ENCODE measurements around the gene TUT1. TPM values are rescaled to one million over a fixed set of nuclear protein-coding genes. Genes with fewer than 3 reads are reported as not detected.
A peak's percentile ranks its signal among the peaks of the same experiment; 100 is the strongest.

Gene TUT1
- total and polyA plus RNA-seq, 2 experiments from 2014 or later = 6.1 to 12.1 TPM

GRCh38 chr11:62545437-62546243, 45.7 kb downstream of the TUT1 start:
- peaks cover 23% of the 10 kb centered on the region for H3F3A ChIP-seq (ENCODE audit: insufficient read depth)
- H4K20me1 ChIP-seq (ENCODE audit: insufficient read depth) = peaks cover 12% of the 10 kb centered on the region; the same call in 1 of the 2 replicates
- DNase-seq = peak; percentile 91
- peak overlapping the region; percentile 96 for H3K4me3 ChIP-seq
- H3K4me2 ChIP-seq (ENCODE audit: unreplicated experiment) = peak overlapping the region; percentile 86
- H3K9ac ChIP-seq = peak overlapping the region; percentile 92
- WGBS, 2 experiments (ENCODE audit: low coverage in 1 of 2, low lambda C conversion rate in 2 of 2, missing lambda C conversion rate in 2 of 2) = 0 to 2% methylated on average over 23 to 56 of the region's 59 CpGs
- H2AFZ ChIP-seq = peak overlapping the region; percentile 44
- peaks cover 90% of the 10 kb centered on the region for H3K79me2 ChIP-seq (ENCODE audit: insufficient read depth)
- in situ Hi-C loops (cut with MboI) = no loop called here
- H3K4me1 ChIP-seq (ENCODE audit: insufficient read depth) = peaks cover 25% of the 10 kb centered on the region
- H3K27me3 ChIP-seq (replicated peaks; ENCODE audit: insufficient read depth) = no peaks in the 10 kb centered on the region
- H3K27ac ChIP-seq = peak overlapping the region; percentile 81
- H3K9me2 ChIP-seq (ENCODE audit: insufficient read depth) = no peaks in the 10 kb centered on the region
- H3K9me3 ChIP-seq (ENCODE audit: low read depth) = no peaks in the 10 kb centered on the region
- TF ChIP-seq EZH2phosphoT487 (IDR thresholded peaks at IDR 0.05; ENCODE audit: insufficient read depth, low read depth) (no peak), EZH2 (IDR thresholded peaks at IDR 0.05; ENCODE audit: insufficient read depth, poor library complexity, severe bottlenecking) (no peak)
- no peaks in the 10 kb centered on the region for H3K36me3 ChIP-seq (ENCODE audit: low read depth)

- peaks cover 93% of the 10 kb centered on the region for H3K79me2 ChIP-seq (ENCODE audit: insufficient read depth)
- H3K36me3 ChIP-seq (ENCODE audit: low read depth) = no peaks in the 10 kb centered on the region
- H4K20me1 ChIP-seq (ENCODE audit: insufficient read depth) = peaks cover 15% of the 10 kb centered on the region; the same call in 1 of the 2 replicates
- H3K4me2 ChIP-seq (ENCODE audit: unreplicated experiment) = peak overlapping the region; percentile 86
- TF ChIP-seq EZH2phosphoT487 (IDR thresholded peaks at IDR 0.05; ENCODE audit: insufficient read depth, low read depth) (no peak), EZH2 (IDR thresholded peaks at IDR 0.05; ENCODE audit: insufficient read depth, poor library complexity, severe bottlenecking) (no peak)
- H3K27ac ChIP-seq = peak overlapping the region; percentile 81
- no peaks in the 10 kb centered on the region for H3K9me3 ChIP-seq (ENCODE audit: low read depth)
- no peaks in the 10 kb centered on the region for H3K27me3 ChIP-seq (replicated peaks; ENCODE audit: insufficient read depth)
- no peaks in the 10 kb centered on the region for H3K9me2 ChIP-seq (ENCODE audit: insufficient read depth)
- peak overlapping the region; percentile 96 for H3K4me3 ChIP-seq
- in situ Hi-C loops (cut with MboI) = no loop called here
- DNase-seq = peak; percentile 62
- WGBS, 2 experiments (ENCODE audit: low coverage in 1 of 2, low lambda C conversion rate in 2 of 2, missing lambda C conversion rate in 2 of 2) = 0 to 2% methylated on average over 30 to 32 of the region's 32 CpGs
- peaks cover 34% of the 10 kb centered on the region for H3K4me1 ChIP-seq (ENCODE audit: insufficient read depth)
- no peak overlapping the region for H2AFZ ChIP-seq
- H3F3A ChIP-seq (ENCODE audit: insufficient read depth) = peaks cover 28% of the 10 kb centered on the region
- peak overlapping the region; percentile 92 for H3K9ac ChIP-seq
Measured at GRCh38 chr11:62544581-62545436, 46.5 kb downstream of the TUT1 start.

- TF ChIP-seq EZH2phosphoT487 (IDR thresholded peaks at IDR 0.05; ENCODE audit: insufficient read depth, low read depth) (no peak), EZH2 (IDR thresholded peaks at IDR 0.05; ENCODE audit: insufficient read depth, poor library complexity, severe bottlenecking) (no peak)
- in situ Hi-C loops (cut with MboI) = no loop called here
- peak; percentile 57 for DNase-seq
Measured at GRCh38 chr11:62543680-62544444, 47.5 kb downstream of the TUT1 start.

More at GRCh38 chr11:62543680-62544444, 47.5 kb downstream of the TUT1 start:
- Histone ChIP-seq H3K27me3 (replicated peaks; ENCODE audit: insufficient read depth) (no peaks in the 10 kb centered on the region), H2AFZ (no peak overlapping the region), H4K20me1 (ENCODE audit: insufficient read depth) (peaks cover 16% of the 10 kb centered on the region), H3K4me3 (peak overlapping the region; percentile 96), H3K4me1 (ENCODE audit: insufficient read depth) (peaks cover 40% of the 10 kb centered on the region), H3F3A (ENCODE audit: insufficient read depth) (peaks cover 34% of the 10 kb centered on the region), H3K4me2 (ENCODE audit: unreplicated experiment) (peak overlapping the region; percentile 86), H3K36me3 (ENCODE audit: low read depth) (no peaks in the 10 kb centered on the region), H3K27ac (peak overlapping the region; percentile 81), H3K79me2 (ENCODE audit: insufficient read depth) (peaks cover 97% of the 10 kb centered on the region), H3K9me3 (ENCODE audit: low read depth) (no peaks in the 10 kb centered on the region), H3K9ac (peak overlapping the region; percentile 92), H3K9me2 (ENCODE audit: insufficient read depth) (no peaks in the 10 kb centered on the region)
- 1 to 2% methylated on average over 21 of the region's 22 CpGs for whole genome bisulfite sequencing, 2 experiments (ENCODE audit: low coverage in 1 of 2, low lambda C conversion rate in 2 of 2, missing lambda C conversion rate in 2 of 2)

Measured in GM23248 (cell line).